ENCODE data around the gene FSHR.
A peak's percentile ranks its signal among the peaks of the same experiment; 100 is the strongest.

FSHR gene

DNA sequence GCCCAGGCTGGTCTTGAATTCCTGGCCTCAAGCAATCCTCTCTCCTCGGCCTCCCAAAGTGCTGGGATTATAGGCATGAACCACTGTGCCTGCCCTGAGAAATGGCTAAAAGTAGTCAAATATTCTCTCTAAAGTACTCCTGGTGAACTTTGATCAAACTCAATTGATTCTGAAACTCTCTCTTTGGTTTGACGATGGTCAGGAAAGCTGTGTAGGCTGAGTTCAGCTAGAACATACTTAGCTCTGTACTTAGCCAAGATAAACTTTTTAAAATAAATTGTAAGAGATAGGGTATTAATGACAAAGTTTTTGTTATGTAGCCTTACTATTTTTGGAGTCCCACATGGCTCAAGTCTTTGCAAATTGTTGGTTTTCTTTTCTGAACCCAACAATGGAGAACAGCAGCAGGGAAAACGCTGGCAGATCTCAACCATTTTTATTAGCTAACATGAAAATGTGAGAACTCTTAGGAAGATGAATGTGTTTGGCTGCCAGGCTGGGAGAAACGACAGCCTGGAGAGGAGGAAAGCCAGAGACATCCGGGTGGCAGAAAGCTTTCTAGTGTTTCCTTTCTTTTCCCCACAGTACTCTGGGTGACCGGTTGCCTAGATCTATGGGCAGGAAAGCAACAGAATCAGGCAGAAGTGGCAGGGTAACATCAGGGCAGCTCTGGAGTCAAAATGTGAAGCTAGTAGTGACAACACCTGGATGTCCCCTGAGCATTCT lies 205.8 kb downstream of the FSHR start:
- no peak for DNase-seq

DNA sequence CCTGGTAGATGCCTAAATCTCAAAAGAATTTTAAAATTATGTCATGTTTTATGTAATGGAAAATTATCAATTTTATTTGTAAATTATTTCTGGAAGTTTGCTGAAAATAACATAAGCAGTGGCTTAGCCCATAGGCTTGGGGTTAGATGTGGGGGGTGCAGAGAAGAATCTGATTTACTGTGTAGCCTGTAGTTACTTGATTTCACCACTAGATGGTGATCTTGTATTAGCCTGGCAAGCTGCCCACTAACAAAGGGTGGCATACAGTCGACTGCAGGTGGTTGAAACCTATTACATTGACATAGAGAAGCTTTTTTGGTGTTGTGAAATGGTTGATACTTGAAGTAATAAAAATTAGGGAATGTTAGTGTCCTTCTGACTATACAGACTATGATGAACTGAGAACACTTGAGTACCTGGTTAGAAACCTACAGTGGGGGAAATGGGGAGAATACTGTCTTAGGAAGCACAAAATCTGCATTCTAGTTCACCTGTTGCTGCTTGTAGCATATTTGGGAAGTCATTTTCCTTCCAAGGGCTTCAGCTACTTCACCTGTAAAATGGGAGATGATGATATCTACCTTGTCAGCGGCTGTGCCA lies 207.8 kb downstream of the FSHR start:
- DNase-seq = peak; percentile 51

DNA sequence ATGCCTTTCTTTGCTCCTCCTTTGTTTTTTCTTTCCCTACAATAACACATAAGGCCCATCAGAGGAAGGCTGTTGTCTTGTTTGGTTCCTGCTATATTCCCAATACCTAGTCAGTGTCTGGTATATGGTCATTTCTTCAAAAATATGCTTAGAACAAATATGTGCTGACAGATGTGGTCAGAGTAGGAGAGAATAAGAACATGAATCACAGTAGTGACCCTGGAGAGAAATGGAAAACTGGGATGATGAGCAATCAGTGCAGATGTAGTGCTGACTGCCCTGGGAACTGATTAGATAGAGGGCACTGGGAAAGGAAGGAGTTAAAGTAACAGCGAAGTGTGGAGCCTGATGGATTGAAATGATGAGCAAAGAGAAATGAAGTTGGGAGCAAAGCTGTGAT lies 209.4 kb downstream of the FSHR start:
- no peak for DNase-seq

DNA sequence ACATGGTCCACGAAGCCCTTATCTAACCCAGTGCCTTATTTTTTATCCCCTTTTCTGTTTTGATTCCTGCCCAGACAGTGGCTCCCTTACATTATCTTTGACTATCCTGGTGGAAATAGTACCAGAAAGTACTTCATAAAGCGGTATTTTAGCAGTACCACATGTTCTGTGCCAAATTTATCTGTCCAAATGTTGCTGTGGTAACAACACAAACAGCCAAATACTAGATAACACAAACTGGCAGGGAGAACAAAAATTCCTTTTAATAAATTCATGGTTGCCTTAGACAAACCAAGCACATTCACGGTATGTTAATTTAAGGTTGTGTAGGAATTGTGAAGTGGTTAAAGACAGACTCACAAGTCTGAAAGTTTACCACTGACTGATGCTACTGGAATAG lies 210.9 kb downstream of the FSHR start:
- no peak for DNase-seq

DNA sequence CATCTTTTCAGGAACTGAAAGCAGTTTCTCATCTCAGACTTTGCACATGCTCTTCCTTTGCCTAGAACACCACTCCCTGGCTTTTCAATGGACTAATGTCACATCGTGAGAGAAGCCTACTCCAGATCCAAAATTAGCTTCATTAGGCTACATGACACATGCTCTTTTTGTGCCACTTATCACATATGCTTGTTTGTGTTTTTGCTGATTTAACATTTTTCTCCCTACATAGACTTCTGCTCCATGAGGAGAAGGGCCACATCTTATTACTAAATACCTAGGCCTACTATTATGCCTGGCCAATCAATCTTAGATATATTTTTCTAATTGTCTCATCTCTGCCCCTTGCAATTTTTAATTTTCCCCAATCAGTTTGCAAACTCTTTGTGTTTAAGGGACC lies 212.4 kb downstream of the FSHR start:
- DNase-seq = no peak

DNA sequence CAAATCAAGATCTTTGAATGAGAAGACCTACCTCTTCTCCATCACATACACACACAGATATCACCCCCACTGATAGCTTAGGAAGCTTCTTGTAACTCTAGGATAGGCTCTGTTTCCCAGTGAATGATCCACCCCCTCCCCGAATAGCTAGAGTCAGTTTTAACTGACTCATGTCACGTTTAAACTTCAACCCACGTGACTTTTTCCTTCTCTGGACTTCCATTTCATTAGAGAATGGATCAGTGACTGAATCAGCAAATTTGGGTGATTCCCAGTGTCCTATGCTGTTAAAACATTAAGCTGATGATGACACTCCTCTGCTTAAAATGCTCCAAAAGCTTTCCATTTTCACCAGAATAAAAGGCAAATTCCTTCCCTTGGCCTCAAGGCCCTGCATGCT lies 212.9 kb downstream of the FSHR start:
- DNase-seq = no peak

DNA sequence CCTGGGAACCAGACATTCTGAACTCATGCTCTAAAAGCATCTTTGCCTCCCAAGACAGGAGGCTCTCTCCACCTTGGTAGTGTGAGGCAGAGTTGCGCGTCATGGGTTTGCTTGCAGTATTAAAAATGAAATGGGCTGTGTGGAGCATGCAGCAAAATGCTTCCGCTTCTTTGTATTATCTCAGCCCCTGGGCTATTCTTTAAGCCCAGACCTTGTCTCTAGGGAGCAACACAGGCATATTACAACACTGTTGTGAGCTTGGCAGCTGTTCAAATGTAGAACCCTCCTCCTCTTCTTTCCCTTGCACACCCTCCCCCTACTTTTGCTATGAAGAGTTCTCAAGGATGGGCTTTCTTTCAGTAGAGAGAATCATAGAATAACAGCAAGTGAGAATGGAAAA lies 213.7 kb downstream of the FSHR start:
- DNase-seq = no peak

DNA sequence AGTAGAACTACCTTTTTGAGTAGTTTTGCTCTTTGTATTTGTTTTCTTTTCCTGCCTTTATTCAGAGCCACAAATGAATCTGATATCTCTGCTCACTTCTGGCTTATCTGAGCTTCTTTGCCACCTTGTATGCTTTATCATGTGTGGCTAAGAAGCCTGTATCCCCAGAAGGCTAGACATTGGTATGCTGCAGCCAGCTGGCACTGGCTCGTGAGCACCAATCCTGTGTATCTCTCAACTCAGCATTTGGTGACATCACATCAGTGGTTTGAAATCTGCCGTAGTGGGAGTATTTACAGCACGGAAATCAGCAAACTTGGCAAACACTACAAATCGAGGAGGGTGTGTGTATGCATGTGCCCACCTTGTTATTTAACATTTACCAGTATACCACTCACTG lies 215.1 kb downstream of the FSHR start:
- DNase-seq = no peak

DNA sequence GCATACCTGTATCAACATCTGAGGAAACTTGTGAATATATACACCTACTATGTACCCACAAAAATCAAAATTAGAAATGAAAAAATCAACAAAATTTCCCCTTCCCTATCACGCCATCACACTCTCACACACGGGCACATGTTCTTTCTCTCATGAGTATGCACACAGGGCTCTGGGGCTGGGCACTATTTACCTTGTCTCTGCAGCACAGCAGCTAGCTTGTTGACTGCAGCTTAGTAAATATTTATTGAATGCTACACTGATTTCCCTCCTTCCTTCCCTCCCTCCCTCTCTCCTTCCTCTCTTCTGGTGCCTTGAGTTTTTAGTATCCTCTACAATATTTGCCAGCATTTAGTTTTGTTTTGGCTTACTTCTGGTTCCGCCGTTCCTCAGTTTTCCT lies 216.1 kb downstream of the FSHR start:
- no peak for DNase-seq

DNA sequence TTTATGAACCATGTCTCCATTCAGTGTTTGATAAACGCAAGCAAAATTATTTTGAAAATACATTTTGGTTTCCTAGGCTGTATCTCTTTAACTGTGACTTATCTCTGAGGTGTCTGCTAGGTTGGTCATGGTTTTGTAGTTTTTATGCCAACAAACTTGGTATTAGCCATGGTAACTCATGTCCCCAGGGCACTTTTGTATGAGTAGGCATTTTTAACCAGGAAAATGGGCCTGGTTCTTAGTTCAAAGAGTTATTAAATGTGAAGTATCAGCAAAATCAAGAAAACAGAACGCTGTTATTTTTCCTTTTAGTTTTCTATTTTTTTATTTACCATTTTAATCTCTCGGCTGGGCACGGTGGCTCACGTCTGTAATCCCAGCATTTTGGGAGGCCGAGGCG lies 219.5 kb downstream of the FSHR start:
- no peak for DNase-seq

DNA sequence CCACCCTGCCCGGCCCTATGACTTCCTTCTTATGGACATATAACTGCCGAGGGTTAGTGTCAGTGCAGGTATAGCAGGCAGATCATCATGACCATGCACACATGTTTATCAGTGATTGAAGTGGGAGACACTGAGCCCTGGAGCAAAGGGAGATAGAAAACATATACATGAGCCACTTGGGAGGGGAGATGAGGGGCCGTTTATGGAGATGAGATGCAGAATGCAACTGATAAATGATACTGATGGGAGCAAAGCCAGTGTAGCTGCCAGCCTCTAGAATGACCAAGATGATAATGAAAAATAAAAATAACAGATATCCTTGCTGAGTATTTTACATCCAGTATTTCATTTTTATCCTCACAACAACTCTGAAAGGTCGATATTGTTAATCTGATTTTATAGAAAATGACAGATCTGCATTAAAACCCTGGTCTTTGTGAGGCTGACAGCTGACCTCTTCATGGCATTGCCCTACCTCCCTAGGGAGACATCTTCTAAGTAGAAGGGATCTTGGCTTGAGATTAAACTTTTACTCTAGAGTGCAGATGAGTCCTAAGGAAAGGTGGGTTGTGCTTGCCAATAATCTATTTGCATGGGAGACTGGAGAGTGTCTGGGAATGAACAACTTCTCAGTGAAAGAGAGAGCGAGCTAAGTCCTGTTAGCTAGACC lies 220.4 kb downstream of the FSHR start:
- no peak for DNase-seq

DNA sequence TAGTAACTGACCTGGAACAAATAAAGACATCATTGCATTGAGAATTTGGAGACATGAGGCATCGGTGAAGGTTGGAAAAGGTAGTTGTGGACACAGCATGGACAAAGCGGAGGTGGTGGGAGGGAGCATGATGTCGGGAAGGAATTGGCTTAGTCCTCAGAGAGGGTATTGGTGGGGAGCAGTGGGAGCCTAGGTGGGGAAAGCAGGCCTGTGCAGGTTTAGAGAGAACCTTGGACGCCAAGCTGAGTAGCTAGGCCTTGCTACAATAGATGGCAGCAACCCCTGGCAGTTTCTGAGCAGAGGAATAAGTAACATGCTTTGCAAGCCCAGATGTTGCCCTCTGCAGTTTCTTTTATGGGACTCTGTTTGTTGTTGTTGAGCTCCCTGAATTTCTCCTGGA lies 221.6 kb downstream of the FSHR start:
- no peak for DNase-seq

DNA sequence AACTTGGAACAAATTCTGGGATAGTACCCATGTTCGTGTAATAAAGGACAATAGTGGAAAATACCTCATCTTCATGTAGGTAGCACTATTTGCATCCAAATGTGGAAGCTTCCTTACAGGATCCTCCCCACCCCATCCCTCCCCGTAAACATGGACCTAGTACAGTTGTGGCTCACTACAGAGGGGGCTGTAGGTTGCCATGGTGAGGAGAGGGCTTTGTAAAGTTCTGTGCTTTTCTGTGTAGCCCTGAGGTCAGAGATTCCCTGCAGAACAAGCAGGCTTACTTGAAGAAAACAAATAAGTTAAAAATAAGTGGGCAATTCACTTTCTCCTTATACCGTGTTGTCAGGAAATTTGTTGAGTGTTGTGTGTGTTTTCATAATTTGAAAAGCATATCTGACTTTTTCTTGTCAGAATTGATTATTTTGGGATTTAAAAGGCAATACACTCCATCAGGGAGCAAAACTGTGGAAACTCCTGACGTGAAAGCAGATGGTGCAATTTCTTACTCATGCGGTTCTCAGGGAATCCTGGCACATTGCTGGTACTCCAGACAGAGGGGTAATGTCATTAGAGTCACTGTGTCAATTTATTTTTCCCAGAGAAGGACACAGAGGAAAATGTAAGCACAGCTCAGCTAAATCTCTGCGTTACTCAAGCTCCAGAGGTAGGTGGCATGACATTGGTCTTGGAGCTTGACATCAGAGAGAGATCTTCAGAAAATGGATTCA lies 224.6 kb downstream of the FSHR start:
- DNase-seq = no peak

DNA sequence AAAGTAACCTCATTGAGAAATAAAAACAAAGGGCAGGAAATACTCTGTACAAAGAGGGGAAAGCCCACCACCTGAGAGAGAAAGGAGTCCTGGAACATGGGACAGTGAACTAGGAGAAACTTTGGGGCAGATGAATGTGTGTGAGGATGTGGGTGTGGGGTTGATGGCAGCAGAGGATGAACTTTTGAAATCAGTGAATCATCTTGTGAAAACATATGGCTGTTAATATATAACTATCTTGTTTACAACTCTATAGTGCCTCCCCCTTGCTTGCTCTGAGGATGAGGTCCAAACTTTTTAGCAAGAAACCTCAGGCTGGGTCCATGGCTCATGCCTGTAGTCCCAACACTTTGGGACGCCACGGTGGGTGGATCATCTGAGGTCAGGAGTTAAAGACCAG lies 227.0 kb downstream of the FSHR start:
- DNase-seq = no peak

DNA sequence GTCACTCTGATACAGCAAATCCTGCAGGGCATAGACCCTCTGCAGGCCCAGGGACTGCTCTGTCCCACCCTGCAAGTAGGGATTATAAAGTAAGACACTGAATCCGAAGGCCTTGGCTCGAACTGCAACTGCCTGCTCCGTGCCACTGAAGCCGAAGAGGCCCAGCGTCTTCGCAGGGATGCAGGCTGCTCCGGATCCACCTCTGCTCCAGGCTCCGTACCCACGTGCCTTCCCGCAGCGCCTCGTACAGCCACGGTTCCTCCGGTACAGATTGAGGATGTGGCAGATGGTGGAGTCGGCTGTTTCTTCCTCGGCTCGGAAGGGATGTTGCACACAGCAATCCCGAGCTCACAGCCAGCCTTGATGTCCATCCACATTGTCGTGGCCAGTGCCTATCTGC lies 238.4 kb downstream of the FSHR start:
- DNase-seq = no peak

DNA sequence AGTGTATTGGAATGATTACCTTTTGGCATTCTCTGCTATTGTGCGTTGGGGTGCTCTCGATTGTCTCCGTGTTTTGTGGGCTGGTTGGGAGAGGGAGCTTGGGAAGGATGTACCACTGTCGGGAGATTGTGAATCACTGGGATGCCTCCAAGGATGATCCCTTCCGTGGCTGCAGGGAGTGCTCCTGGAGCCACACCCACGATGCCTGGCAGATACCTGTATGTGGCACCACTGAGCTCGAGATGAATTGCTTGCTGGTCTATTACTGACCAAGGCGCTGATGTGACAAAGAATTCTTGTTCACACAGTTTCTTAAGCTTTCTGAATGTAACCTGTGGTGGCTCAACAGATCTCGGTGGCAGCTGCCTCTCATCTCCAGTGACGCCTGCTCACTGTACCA lies 239.1 kb downstream of the FSHR start:
- DNase-seq = no peak

DNA sequence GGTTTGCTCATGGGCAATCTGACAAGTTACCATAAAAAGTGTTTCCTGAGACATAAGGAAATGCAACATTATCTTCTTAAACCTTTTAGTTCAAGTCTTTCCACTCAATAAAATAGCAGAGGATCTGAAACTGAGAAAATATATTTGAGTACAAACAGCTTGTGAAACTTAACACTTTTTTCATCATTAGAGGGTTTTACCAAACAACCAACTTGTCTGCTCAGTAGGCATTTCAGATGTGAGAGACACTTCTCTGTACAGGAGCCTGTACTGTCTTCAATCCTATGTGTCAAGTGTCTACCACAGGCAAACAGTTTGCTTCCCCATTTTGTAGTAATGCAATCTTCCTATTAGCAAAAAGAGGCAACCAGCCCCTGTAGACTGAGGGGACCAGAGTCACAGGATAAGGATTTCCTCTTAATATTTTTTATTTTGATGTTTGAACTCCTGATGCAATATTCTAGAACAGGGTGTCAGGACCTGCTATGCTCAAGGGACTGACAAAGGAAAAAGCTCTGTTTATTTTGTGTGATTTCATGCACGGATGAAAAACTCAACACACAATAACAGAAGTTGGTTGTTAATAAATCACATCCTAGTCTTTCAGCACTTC lies 239.7 kb downstream of the FSHR start:
- no peak for DNase-seq

Data from CD4-positive, alpha-beta T cell treated with Interleukin-10 for 1 hour (primary cell).